HepG2 (cell line): ENCODE data around the gene FABP1. TPM values are rescaled to one million over a fixed set of nuclear protein-coding genes. Genes with fewer than 3 reads are reported as not detected.

Source experiments
- GLMP ChIP-seq: sonication (generic); formaldehyde crosslinking; IDR thresholded peaks from 2 replicates; pipeline ENCODE4 v1.9.0; 2021; ENCODE audit warnings: missing genetic modification reagents, mild to moderate bottlenecking, borderline replicate concordance
- HNRNPL ChIP-seq: fragments of 200-400 bp; formaldehyde crosslinking; IDR thresholded peaks from 2 replicates; pipeline ENCODE4 v1.6.1; 2017; ENCODE audit warnings: mild to moderate bottlenecking, low read depth, low read length
- IRX3 ChIP-seq: sonication (generic); formaldehyde crosslinking; IDR thresholded peaks from 2 replicates; pipeline ENCODE4 v1.8.1; 2023; ENCODE audit warnings: mild to moderate bottlenecking, low read depth, missing genetic modification reagents, borderline replicate concordance
- NONO ChIP-seq, 2 experiments: fragments of 450-650 bp in 1 of 2; sonication (generic) in 1 of 2; formaldehyde crosslinking in 1 of 2; IDR thresholded peaks in 1 of 2; conservative IDR thresholded peaks in 1 of 2; 2 replicates each; pipeline versions ENCODE4 v1.6.1 to v1.8.0; 2017 to 2022; ENCODE audit warnings: mild to moderate bottlenecking in 1 of 2, missing genetic modification reagents in 1 of 2, moderate library complexity in 1 of 2
- RBM22 ChIP-seq: fragments of 200-400 bp; formaldehyde crosslinking; optimal IDR thresholded peaks from 2 replicates; pipeline ENCODE3; 2017; ENCODE audit warnings: mild to moderate bottlenecking, low read length, moderate library complexity
- SCMH1 ChIP-seq: sonication (generic); formaldehyde crosslinking; IDR thresholded peaks from 2 replicates; pipeline ENCODE4 v1.9.0; 2021; ENCODE audit warnings: missing genetic modification reagents, mild to moderate bottlenecking, borderline replicate concordance
- STAG1 ChIP-seq: sonication (generic); formaldehyde crosslinking; IDR thresholded peaks from 2 replicates; pipeline ENCODE4 v1.4.0; 2020; ENCODE audit warnings: missing genetic modification reagents
- ZFP91 ChIP-seq: sonication (generic); formaldehyde crosslinking; IDR thresholded peaks from 2 replicates; pipeline ENCODE4 v1.9.0; 2022; ENCODE audit warnings: missing genetic modification reagents, mild to moderate bottlenecking, borderline replicate concordance
- ZNF253 ChIP-seq: sonication (generic); formaldehyde crosslinking; IDR thresholded peaks from 2 replicates; pipeline ENCODE4 v1.8.0; 2022; ENCODE audit warnings: mild to moderate bottlenecking, missing genetic modification reagents, borderline replicate concordance
- ZNF274 ChIP-seq: sonication (generic); formaldehyde crosslinking; IDR thresholded peaks from 2 replicates; pipeline ENCODE4 v1.5.1; 2020; ENCODE audit warnings: mild to moderate bottlenecking, missing genetic modification reagents
- ZNF530 ChIP-seq: sonication (generic); formaldehyde crosslinking; IDR thresholded peaks from 2 replicates; pipeline ENCODE4 v1.5.0; 2020; ENCODE audit warnings: low read depth, mild to moderate bottlenecking, missing genetic modification reagents
- ZNF724P ChIP-seq: sonication (generic); formaldehyde crosslinking; IDR thresholded peaks from 2 replicates; pipeline ENCODE4 v1.8.0; 2022; ENCODE audit warnings: missing genetic modification reagents, borderline replicate concordance
- ZNF749 ChIP-seq: sonication (generic); formaldehyde crosslinking; IDR thresholded peaks from 2 replicates; pipeline ENCODE4 v1.8.0; 2022; ENCODE audit warnings: mild to moderate bottlenecking, missing genetic modification reagents, moderate library complexity, borderline replicate concordance
- polyA plus RNA-seq, 8 experiments: library from polyadenylated mRNA; depleted of rRNA in 3 of 8; stranded (reverse) in 7 of 8; unstranded in 1 of 8; fragments of >200 nt; fragmentation: Illumina TruSeq in 4 of 8; extraction: Trizol in 4 of 8; gene quantifications; 2 replicates each; pipeline versions ENCODE4 v1.2.1 to v1.2.3, GENCODE V29; 2011 to 2016; ENCODE audit warnings: low read depth in 4 of 8, missing spikeins in 1 of 8, mixed read lengths in 1 of 8; ENCODE audit not compliant: insufficient read depth in 1 of 8
- total RNA-seq, 5 experiments: library from RNA; depleted of rRNA; stranded (reverse); fragments of >200 nt; fragmentation: Illumina TruSeq; extraction: Trizol; gene quantifications; 2 replicates each; pipeline ENCODE4 v1.2.3, GENCODE V29; 2016; ENCODE audit warnings: low read depth in 1 of 5
- TF ChIP-seq, protein P1 (sequence below): IDR thresholded peaks from 2 replicates; pipeline ENCODE4 v1.6.1; 2016; ENCODE audit warnings: missing genetic modification reagents, missing compliant biosample characterization
- TF ChIP-seq, protein P2 (sequence below): sonication (generic); formaldehyde crosslinking; IDR thresholded peaks from 2 replicates; pipeline ENCODE4 v1.4.0; 2020; ENCODE audit warnings: missing genetic modification reagents, mild to moderate bottlenecking, borderline replicate concordance
- TF ChIP-seq, protein P3 (sequence below): sonication (generic); formaldehyde crosslinking; IDR thresholded peaks from 2 replicates; pipeline ENCODE4 v1.5.1; 2020; ENCODE audit warnings: mild to moderate bottlenecking, missing genetic modification reagents, moderate library complexity

FABP1 gene
- total and polyA plus RNA-seq, 2 of the 13 experiments (the other 11 are each of a cell fraction or from before 2014, with no cell fraction given) = 644 to 1,608 TPM

- TF ChIP-seq ZNF530 (CRISPR knock-in tag) = no peak
- TF ChIP-seq IRX3 (CRISPR knock-in tag) = 0 out of 2 replicates have a peak, but pooled peaks have one; percentile 26
- TF ChIP-seq ZNF749 (CRISPR knock-in tag) = peak; percentile 34; the same call in 1 of the 2 replicates
- TF ChIP-seq ZNF724P (CRISPR knock-in tag) = no peak
- TF ChIP-seq, protein P1, sequence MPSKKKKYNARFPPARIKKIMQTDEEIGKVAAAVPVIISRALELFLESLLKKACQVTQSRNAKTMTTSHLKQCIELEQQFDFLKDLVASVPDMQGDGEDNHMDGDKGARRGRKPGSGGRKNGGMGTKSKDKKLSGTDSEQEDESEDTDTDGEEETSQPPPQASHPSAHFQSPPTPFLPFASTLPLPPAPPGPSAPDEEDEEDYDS = no peak
- TF ChIP-seq STAG1 = no peak
- peak; percentile 98 for TF ChIP-seq RBM22
- no peak for TF ChIP-seq NONO (IDR thresholded peaks at IDR 0.05)
- 0 out of 2 replicates have a peak, but pooled peaks have one; percentile 36 for TF ChIP-seq NONO (CRISPR knock-in tag; conservative IDR thresholded peaks at IDR 0.05)
- TF ChIP-seq, protein P2, sequence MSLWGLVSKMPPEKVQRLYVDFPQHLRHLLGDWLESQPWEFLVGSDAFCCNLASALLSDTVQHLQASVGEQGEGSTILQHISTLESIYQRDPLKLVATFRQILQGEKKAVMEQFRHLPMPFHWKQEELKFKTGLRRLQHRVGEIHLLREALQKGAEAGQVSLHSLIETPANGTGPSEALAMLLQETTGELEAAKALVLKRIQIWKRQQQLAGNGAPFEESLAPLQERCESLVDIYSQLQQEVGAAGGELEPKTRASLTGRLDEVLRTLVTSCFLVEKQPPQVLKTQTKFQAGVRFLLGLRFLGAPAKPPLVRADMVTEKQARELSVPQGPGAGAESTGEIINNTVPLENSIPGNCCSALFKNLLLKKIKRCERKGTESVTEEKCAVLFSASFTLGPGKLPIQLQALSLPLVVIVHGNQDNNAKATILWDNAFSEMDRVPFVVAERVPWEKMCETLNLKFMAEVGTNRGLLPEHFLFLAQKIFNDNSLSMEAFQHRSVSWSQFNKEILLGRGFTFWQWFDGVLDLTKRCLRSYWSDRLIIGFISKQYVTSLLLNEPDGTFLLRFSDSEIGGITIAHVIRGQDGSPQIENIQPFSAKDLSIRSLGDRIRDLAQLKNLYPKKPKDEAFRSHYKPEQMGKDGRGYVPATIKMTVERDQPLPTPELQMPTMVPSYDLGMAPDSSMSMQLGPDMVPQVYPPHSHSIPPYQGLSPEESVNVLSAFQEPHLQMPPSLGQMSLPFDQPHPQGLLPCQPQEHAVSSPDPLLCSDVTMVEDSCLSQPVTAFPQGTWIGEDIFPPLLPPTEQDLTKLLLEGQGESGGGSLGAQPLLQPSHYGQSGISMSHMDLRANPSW (CRISPR knock-in tag) = no peak
- TF ChIP-seq HNRNPL = 0 out of 2 replicates have a peak, but pooled peaks have one; percentile 57
- TF ChIP-seq, protein P3, sequence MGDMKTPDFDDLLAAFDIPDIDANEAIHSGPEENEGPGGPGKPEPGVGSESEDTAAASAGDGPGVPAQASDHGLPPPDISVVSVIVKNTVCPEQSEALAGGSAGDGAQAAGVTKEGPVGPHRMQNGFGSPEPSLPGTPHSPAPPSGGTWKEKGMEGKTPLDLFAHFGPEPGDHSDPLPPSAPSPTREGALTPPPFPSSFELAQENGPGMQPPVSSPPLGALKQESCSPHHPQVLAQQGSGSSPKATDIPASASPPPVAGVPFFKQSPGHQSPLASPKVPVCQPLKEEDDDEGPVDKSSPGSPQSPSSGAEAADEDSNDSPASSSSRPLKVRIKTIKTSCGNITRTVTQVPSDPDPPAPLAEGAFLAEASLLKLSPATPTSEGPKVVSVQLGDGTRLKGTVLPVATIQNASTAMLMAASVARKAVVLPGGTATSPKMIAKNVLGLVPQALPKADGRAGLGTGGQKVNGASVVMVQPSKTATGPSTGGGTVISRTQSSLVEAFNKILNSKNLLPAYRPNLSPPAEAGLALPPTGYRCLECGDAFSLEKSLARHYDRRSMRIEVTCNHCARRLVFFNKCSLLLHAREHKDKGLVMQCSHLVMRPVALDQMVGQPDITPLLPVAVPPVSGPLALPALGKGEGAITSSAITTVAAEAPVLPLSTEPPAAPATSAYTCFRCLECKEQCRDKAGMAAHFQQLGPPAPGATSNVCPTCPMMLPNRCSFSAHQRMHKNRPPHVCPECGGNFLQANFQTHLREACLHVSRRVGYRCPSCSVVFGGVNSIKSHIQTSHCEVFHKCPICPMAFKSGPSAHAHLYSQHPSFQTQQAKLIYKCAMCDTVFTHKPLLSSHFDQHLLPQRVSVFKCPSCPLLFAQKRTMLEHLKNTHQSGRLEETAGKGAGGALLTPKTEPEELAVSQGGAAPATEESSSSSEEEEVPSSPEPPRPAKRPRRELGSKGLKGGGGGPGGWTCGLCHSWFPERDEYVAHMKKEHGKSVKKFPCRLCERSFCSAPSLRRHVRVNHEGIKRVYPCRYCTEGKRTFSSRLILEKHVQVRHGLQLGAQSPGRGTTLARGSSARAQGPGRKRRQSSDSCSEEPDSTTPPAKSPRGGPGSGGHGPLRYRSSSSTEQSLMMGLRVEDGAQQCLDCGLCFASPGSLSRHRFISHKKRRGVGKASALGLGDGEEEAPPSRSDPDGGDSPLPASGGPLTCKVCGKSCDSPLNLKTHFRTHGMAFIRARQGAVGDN = 0 out of 2 replicates have a peak, but pooled peaks have one; percentile 20
- no peak for TF ChIP-seq SCMH1 (CRISPR knock-in tag)
- TF ChIP-seq ZFP91 (CRISPR knock-in tag) = peak; percentile 49; the same call in 1 of the 2 replicates
- no peak for TF ChIP-seq ZNF274 (CRISPR knock-in tag)
- TF ChIP-seq GLMP = no peak
- TF ChIP-seq ZNF253 (CRISPR knock-in tag) = 0 out of 2 replicates have a peak, but pooled peaks have one; percentile 58
These were observed 3.6 kb downstream of the FABP1 start (continued) for GRCh38 chr2:88123975-88124917.
